Myocyte (in vitro differentiated cells): ENCODE data around the gene OPRM1. TPM values are rescaled to one million over a fixed set of nuclear protein-coding genes. Genes with fewer than 3 reads are reported as not detected.
"Not testable (repeated sequence)": the region's sequence is repeated elsewhere in the genome, so short reads cannot be mapped to it uniquely, and the experiment has no call there.

Experiments
- DNase-seq: peaks from one replicate; pipeline ENCODE4 v3.0.0-alpha.2; 2012; ENCODE audit warnings: low read depth
- total RNA-seq: library from RNA; depleted of rRNA; stranded (reverse); fragments of >200 nt; gene quantifications from 2 replicates; pipeline ENCODE4 v1.2.3, GENCODE V29; 2014

The OPRM1 gene
- total RNA-seq, 1 donor from 2014 or later, result not detected

DNA sequence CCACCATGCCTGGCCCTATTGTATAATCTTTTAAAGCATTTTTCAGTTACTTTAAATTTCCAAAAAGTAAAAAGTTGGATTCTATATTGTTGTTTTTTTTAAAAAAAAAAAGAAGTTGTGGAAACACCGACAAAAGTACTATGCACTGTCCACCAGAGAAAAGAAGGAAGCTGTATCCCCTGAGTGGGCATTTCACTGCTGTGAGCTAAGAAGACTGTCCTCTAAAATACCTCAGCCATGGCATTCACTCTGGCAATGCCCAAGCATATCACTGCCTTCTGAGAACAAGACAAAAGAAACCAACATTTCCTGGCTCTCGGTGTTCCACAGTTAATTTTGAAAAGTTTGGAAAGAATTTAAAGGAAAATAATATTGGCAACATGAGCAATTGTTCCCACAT, 199.8 kb downstream of the OPRM1 start:
- no peak for DNase-seq

DNA sequence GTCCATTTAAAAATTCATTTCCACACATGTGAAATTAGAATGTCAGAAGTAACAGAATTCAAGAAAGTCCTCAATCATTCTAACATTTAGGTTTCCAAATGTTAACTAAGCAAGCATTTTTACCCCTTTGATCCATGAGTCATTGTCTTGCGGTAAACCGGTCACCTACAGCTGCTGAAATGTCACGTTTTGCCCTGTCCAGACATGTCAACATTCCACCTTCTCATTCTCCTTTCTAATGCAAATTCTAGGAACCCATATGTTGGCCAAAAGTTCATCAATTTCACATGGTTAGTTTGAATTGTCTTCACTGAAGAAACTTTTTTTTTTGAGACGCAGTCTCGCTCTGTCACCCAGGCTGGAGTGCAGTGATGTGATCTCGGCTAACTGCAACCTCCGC, 200.4 kb downstream of the OPRM1 start:
- DNase-seq, result no peak

DNA sequence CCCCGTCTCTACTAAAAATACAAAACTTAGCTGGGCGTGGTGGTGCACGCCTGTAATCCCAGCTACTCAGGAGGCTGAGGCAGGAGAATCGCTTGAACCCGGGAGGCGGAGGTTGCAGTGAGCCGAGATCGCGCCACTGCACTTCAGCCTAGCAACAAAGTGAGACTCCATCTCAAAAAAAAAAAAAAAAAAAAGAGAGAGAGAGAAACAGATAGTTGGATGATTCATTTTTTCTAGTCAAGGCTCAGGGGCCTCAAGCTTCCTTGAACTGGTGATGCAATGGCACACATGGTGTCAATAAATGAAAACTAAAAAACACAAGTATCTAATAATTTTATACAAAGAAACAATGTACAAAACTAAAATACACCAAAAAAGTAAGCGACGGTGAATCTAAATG, 202.0 kb downstream of the OPRM1 start:
- not testable (repeated sequence) for DNase-seq

DNA sequence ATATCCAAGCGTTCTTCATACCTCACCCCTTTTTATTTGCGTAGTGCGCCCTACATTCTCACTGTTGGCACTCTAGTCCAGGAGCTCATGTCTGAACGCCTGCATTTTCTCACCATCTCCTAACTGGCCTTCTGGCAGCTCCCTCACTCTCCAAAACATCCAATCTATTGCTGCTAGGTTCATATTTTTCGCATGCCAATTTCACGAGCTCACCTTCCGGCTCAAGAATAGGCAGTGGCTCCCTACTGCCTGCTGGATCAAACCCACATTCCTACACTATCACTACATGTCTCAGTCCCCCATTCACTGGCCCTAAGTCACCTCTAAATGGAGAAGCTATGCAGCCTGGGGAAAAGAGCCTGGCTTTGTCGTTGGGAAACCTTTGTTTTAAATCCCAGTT, 202.5 kb downstream of the OPRM1 start:
- no peak for DNase-seq

DNA sequence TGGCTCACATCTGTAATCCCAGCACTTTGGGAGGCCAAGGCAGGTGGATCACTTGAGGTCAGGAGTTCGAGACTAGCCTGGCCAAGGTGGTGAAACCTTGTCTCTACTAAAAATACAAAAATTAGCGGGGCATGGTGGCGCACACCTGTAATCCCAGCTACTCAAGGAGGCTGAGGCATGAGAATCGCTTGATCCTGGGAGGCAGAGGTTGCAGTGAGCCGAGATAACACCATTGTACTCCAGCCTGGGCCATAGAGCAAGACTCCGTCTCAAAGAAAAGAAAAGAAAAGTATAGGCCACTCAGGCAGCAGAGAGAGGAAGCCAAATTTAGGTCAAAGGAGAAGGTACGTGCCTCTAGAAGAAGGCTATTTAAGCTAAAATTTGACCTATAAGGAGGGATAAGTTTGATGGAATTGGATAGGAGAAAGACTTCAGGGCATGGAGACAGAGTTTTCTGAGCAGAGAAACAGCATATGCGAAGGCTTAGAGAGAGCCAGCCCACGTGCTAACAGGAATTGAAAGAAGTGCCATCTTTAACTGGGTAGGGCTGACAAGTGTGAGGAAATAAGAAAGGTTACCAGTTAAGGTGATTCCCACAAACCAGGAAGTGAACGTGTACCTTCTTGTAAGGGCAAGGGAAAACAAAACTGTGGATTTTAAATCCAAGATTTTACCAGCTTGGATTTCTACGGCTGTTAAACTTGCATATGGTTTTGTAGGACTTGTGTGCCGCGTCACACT, 203.7 kb downstream of the OPRM1 start:
- DNase-seq, result no peak

DNA sequence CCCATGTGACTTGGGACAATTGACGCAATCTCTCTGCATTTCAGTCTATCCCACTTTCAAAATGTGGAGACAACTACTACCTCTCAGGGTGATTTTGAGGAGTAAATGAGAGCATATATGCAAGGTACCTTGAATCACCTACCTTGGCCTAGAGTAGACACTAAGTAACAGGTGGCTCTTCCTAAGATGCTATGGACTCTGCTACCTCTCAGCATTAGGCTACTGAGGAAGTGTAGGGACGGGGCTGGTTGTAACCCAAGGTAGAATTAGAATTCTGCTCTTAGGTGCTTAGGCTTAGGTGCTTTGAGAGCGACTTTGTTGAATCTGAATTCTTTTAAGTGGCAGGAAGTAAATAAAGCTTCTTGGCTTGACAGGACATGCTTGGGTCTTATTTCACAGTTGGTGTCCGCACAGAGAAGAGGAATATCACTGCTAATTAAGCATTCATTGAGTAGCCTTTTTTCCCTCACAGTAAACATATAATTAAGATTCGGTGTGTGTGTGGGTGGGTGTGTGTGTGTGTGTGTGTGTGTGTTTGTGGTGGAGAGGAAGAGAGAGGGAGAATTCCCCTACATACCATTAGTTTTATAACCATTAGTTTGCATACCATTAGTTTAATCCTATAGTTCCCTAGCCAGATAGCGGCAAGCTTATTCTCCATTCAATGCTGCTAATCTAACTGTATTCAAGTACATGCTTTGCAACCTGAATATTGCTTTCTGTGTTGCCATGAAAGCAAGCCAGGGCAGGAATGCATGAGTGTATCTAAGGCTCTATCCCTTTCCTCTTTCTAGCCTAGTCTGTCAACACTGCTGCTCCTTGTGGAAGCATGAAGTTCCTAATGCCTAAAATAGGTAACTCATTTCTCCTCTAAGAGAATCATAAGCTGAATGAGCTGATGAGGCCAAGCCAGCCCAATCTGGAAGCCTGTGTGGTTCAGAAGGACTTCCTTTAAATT, 205.0 kb downstream of the OPRM1 start:
- DNase-seq, result no peak

DNA sequence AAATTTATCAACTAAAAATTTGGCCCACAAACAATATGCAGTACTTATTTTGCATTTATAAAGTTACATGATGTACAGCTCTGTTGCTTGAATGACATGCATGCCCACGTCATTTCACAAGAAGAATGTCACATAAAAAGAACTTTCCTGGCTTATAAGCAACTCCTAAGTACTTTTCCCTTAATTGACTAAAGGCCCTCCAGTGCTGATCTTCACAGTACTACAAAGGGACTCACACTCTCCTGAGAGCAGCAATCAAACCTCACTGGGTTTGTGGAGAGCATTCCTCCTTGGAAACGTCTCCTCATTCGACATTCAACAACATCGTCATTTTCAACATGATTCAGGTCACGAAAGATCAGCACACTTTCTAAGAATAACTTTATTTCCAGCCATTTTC, 206.5 kb downstream of the OPRM1 start:
- no peak for DNase-seq

DNA sequence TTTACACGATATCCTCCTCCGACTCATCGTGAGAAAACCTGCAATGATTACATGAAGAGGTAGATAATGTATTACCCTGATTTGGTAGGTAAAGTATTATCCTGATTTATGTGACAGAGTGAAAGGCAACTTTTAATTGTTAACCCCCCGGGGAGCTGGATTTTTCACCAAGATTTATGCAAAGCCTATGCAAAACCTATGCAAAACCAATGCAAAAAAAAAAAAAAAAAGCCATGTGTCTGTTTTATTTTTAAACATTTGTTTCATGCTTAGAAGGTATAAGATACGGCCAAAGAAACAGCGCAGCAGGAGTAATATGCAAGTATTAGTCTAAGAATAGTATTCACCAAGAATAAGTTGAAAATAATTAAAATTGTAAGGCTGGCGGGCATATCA, 207.7 kb downstream of the OPRM1 start:
- no peak for DNase-seq

DNA sequence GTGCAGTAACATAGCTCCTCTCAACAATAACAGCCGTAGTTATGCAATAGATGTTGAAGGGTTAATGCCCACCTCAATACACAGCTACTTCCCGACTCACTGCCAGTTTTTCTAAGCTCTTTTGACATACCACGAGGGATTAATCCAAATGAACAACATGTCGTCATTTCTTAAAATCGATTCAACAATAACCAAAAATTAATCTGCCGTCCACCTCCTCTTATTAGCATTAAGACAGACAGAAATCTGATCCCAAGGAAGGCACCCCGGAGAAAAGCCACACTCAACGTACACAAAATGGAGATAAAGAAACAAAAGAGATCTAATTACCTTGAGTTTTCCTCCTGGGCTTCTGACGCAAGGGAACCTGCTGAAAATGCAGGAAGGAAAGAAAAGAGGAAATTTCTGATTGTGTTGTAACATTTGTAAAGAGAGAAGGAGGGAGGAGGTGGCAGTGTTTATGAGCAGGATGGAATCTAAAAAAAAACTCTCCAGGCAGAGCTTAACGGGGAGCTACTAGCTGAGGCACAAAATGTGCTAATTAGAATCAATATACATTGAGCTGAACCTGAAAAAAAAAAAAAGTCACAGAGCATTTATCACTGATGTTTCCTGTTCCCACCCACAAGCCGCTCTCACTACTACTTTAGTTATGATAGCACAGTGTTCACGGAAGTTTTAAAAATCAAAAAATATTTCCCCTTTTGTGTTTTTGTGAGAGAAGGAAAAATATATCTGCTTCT, 208.2 kb downstream of the OPRM1 start:
- DNase-seq, result no peak

DNA sequence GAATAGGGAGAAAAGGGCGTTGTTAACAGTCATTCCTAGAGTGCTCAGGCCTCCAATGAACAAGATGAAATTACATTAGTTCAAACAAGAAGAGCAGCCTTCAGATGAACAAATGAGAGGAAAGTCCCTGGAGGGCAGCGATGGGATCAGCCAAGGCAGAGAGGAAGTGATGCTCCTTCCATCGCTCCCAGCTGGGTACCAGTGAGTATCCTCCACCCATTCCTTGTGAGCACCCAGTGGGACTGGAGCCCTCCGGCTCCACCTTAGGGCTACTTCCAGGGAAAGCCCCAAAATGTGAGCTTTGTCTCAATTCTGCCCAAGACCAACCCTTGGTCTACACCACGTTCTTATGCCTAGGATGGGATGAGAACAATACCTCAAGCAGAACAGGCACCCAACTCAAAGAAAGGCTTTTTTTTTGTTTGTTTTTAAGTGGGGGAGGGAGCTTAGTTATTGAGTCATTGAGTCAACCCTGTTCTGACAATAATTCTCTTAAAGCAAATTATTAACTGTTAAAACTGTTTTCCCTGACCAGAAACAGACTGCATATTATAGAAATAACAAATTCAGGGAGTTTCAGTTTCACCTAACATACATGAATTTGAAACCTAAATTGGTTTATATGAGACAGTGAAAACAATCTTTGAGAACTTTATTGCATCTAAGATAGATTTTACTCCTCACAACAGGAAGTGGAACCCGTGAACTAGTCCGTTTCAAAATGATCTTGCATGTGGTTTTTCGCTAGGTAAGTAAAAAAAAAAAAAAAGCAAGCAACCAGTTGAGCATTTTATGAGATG, 210.7 kb downstream of the OPRM1 start:
- DNase-seq, result no peak

DNA sequence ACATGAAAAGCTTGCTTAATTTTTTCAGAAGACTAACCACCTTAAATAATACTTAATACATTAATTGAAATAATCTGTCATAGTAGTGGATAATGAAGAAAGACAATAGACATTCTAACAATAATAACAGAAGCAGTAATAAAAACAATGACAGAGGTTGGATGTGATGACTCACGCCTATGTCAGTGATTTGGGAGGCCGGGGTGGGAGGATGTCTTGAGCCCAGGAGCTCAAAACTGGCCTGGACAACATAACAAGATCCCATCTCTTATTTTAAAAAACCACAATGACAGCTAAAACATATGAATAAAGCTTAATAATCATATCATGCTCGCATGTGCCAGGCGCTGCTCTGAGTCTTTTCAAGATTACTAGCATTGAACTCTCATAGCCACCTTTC, 212.1 kb downstream of the OPRM1 start:
- DNase-seq, result no peak

DNA sequence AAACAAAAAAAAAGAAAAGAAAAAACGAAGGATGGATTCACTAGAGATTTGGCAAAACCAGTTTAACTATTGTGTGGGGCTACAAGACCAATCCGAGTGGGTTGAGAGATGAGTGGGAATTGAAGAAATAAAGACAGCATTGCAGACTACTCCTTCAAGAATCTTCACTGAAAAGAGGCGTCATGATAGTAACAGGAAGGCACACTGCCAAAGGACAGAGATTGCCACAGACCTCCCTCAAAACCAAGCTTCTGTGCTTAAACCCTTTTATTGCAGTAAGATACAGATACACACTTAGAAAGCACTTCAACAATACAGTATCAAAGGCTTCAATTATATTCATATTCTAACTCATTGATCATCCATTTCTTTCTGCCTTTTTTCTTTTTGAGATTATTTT, 213.6 kb downstream of the OPRM1 start:
- DNase-seq, result no peak

DNA sequence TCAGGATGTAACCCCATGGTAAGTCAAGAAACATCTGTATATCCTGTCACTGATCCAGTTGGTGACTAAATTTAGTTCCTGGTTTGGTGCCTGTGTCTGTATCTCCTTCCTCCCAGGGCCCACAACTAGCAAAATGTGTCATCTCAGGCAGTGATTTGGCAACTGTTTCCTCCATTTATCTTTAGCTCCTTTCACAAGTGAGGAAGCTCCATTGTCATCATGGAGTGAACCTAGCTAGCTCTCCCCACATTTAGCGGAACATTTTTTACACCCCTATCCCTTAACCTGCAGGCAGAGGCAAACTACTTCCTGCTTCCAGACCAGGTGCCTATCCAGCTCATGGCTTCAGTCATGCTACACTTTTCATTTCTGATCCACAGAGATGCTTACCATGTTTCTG, 218.0 kb downstream of the OPRM1 start:
- peak; percentile 24 for DNase-seq

DNA sequence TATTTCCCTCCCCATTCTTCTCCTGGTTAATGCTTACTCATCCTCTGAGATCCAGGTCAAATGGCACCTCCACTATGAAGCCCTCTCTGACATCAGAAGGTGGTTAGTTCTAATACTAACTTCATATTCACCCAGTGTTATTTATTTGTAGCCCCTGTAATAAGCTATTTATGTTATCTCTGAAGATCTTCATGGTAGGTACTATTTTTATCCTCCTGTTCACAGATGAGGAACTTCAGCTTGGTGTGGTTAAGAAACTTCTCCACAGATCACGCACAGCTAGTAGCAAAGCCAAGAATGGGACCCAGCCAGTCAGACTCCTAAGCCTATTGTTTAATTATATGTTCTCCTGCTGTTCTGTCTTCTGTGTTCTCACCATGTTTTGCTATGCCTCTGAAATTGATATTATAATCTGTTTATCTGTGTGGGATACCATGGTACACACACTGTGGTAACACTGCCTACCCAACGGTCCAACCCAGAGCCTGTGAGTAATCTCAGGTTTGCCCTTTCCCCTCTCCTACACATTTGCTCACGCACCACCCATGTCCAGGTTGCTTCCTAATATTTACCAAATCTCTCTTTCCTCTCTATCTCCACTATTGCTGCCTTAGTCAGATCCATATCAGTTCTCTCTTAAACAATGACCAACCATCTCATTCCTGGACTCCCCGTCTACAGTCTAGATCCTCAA, 219.2 kb downstream of the OPRM1 start:
- peak; percentile 80 for DNase-seq

DNA sequence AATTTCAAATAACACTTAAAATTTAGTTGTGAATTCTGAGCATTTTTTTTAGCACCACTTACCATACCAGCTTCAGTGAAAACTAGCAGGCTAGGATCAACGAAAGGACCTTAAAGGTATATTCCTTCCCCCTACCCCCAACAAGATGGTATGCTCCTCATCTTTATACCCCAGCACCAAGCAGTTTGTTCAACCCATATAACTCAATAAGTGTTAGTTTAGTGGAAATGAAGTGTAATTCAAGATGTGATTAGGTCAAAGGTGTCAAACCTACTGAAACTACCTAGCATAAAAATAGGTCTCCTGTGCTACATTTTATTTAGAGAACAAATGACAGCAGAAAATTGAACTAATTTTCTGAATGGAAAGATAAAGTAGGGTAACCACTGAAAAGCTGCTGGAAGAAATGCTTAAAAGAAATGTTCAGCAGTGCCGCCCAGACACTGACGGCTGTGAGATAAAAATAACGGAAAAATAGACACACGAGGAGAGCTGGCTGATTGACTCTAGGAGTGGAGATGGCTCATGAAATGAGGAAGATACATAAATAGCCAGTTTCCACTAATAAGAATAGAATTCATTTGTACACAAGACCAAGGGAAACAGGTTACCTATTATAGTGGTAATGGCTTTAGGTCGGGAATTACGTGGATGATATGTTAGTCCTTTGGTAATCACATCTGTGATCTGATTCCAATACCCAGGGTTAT, 222.8 kb downstream of the OPRM1 start:
- no peak for DNase-seq

DNA sequence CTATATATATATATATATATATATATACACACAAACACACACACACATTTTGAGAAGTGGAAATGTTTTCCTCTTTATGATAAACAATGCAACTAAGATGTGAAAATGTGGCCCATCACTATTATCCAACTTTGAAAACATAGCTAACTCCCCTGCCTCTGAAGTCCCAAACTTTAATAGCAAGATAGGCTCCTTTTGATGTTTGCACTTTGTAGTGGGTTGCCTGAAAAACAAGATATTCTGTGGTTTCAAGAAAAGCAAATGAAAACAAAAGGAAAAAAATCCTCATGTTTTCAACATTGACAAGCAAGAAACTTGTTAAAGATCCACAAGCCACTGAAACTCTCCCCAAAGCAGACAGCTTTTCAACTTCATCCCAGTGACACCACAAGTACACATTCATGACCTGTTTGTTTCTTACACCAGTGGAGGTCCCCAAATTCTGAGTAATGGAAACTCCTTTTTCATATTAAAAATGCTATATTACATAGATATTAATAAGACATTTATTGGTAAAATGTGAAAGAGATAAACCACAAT, 227.6 kb downstream of the OPRM1 start:
- DNase-seq, result no peak

DNA sequence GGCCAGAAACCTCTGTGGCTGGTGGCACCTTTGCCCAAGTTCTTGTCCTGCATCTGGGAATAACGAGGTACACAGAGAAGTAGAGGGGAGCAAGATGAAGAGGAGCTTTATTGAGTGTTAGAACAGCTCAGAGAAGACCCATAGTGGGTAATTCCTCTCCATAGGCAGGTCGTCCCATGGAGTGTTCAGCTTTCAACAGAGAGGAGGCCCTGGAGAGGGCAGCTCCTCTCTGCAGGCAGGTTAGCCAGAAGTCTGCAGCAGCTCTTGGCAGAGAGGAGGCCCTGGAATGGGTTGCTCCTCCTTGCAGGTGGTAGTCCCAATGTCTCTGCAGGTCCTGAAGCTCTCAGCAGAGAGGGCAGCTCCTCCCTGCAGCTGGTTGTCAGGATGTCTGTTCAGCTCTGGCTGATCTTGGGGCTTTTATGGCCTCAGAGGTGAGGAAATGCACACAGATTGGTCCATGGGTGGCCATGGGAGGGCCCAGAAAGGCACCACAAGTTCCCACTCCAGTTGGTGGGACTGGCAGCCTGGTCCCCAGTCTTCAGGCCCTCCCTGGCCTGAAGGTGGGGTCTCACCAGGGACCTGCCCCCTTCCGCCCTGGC, 228.6 kb downstream of the OPRM1 start:
- no peak for DNase-seq

DNA sequence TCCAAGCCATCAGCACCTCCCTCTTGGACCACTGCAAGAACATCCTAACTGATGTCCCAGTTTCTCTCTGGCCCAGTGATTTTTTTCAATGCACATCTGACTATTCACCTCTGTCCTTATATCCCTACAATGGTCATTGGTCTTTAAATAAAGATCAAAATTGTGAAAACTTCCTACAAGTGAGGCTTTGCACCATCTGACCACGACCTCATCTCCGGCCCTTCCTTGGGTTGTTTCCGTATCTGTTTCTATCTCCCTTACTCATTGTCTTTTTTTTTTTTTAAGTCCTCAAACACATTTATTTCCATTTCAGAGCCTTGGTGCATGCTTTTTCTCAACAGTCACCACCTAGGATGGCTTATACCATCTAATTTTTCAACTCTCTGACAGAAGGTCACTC, 229.4 kb downstream of the OPRM1 start:
- no peak for DNase-seq

DNA sequence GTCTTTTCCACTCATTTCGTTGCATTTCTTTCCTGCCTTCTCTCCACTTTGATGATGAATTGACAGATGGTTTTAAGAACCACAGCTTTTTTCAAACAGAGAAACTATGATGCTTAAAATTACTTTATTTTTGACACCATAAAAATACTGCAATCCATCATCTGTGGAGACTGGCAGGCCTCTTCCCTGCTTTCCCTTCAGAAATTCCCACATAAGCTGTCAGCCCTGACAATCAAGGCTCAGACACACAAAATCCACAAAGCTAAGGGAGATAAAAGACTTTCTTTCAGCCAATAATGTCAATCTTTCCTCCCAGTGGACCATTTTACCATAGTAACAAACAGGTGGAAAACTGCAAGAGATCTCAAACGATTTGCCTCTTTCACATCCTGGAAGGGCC, 235.1 kb downstream of the OPRM1 start:
- DNase-seq, result no peak
